Astrocyte of the spinal cord (primary cell): ENCODE data around the gene FBXL2.

Experiments
- DNase-seq: peaks from one replicate; pipeline ENCODE4 v3.0.0; 2011; ENCODE audit warnings: low read depth, low spot score
- H3K4me3 ChIP-seq: 2 replicates; pipeline ENCODE4 v1.5.1; 2011; ENCODE audit warnings: low read depth, mild to moderate bottlenecking, low read length, moderate library complexity
- CTCF ChIP-seq: IDR thresholded peaks from 2 replicates; pipeline ENCODE4 v1.5.1; 2012; ENCODE audit warnings: low read depth, mild to moderate bottlenecking, low read length, inconsistent platforms
- in situ Hi-C: cut with HindIII; loops from 2 replicates; pipeline ENCODE4 v1.10.0; 2017; ENCODE audit warnings: low sequenced_read_pairs

Gene FBXL2

GRCh38 chr3:33269385-33269784 is 7.9 kb upstream of the FBXL2 start:
- no peak for TF ChIP-seq CTCF
- no peak for DNase-seq
- H3K4me3 ChIP-seq = no peak overlapping the region
- in situ Hi-C loops = no loop called here

GRCh38 chr3:33271324-33271723 is 5.9 kb upstream of the FBXL2 start:
- no peak for DNase-seq
- in situ Hi-C loops = no loop called here
- no peak for TF ChIP-seq CTCF
- H3K4me3 ChIP-seq = no peak overlapping the region

- in situ Hi-C loops = no loop called here
- DNase-seq = no peak
- H3K4me3 ChIP-seq = no peak overlapping the region
- no peak for TF ChIP-seq CTCF
Observed at GRCh38 chr3:33273628-33274027, 3.6 kb upstream of the FBXL2 start.

- peak overlapping the region; percentile 74 for H3K4me3 ChIP-seq
- peak; percentile 19 for DNase-seq
- no peak for TF ChIP-seq CTCF
- in situ Hi-C loops = no loop called here
Observed at GRCh38 chr3:33278163-33278562, 921 bp downstream of the FBXL2 start.

- no peak overlapping the region for H3K4me3 ChIP-seq
- in situ Hi-C loops = no loop called here
- no peak for TF ChIP-seq CTCF
- no peak for DNase-seq
Observed at GRCh38 chr3:33287672-33288282, 10.5 kb downstream of the FBXL2 start.

- TF ChIP-seq CTCF = no peak
- H3K4me3 ChIP-seq = no peak overlapping the region
- in situ Hi-C loops = no loop called here
- DNase-seq = peak; percentile 78
Observed at GRCh38 chr3:33299395-33300081, 22.3 kb downstream of the FBXL2 start.
